Transverse colon (tissue), 4 donors: Measurements from ENCODE around the gene KCNH6.

Experiments used
- CTCF ChIP-seq, 5 experiments: fragments of 200-600 bp in 3 of 5; fragments of 450-650 bp in 2 of 5; sonication (generic) in 3 of 5; IDR thresholded peaks; 1 replicate in 2 of 5; 2 replicates in 3 of 5; pipeline ENCODE4 v1.5.1; 2016 to 2017; ENCODE audit warnings: antibody characterized with exemption in 5 of 5, inconsistent platforms in 3 of 5, mild to moderate bottlenecking in 2 of 5, moderate library complexity in 1 of 5
- EP300 ChIP-seq: sonication (generic); formaldehyde crosslinking; IDR thresholded peaks from one replicate; pipeline ENCODE4 v1.6.1; 2017; ENCODE audit warnings: antibody characterized with exemption, low read depth
- POLR2A ChIP-seq: fragments of 450-650 bp; IDR thresholded peaks from one replicate; pipeline ENCODE4 v1.6.1; 2016; ENCODE audit warnings: antibody characterized with exemption, mild to moderate bottlenecking, moderate library complexity
- POLR2AphosphoS5 ChIP-seq, 3 donors: sonication (generic); formaldehyde crosslinking; IDR thresholded peaks; one replicate each; pipeline ENCODE4 v1.6.1; 2016; ENCODE audit warnings: antibody characterized with exemption in 3 of 3

- TF ChIP-seq CTCF (IDR thresholded peaks at IDR 0.05) (no peak), EP300 (no peak), POLR2A (no peak), POLR2AphosphoS5 (IDR thresholded peaks at IDR 0.05) (no peak)
These were observed 11.8 kb downstream of the KCNH6 start for GRCh38 chr17:63534816-63535455.
